GM12873 (cell line): Measurements from ENCODE around the gene ATXN1.

Experiments used
- TF ChIP-seq, protein P1 (sequence below): IDR thresholded peaks from 2 replicates; pipeline ENCODE4 v1.5.1; 2012; ENCODE audit warnings: low read depth, mild to moderate bottlenecking, moderate library complexity, low read length, control low read depth; ENCODE audit not compliant: insufficient read depth; ENCODE audit errors: missing control alignments

The ATXN1 gene

DNA sequence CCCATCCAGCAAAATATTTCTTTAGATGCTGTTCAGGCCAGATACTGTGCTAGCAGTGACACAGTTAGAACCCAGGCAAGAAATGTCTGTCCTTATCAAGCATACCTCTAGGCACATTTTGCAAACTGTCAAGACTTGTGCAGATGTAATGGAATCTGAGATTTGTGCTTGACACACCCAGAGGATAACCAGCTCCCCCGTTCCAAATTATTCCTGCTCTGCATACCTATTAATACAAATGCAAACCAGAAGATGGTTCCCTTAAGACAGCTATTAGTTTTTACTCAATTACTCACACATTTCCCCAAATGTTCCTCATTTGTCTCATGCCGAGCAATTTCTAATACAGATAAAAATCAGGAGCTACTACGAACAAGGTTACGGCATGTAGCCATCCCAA, 40.4 kb downstream of the ATXN1 start:
- TF ChIP-seq, protein P1, sequence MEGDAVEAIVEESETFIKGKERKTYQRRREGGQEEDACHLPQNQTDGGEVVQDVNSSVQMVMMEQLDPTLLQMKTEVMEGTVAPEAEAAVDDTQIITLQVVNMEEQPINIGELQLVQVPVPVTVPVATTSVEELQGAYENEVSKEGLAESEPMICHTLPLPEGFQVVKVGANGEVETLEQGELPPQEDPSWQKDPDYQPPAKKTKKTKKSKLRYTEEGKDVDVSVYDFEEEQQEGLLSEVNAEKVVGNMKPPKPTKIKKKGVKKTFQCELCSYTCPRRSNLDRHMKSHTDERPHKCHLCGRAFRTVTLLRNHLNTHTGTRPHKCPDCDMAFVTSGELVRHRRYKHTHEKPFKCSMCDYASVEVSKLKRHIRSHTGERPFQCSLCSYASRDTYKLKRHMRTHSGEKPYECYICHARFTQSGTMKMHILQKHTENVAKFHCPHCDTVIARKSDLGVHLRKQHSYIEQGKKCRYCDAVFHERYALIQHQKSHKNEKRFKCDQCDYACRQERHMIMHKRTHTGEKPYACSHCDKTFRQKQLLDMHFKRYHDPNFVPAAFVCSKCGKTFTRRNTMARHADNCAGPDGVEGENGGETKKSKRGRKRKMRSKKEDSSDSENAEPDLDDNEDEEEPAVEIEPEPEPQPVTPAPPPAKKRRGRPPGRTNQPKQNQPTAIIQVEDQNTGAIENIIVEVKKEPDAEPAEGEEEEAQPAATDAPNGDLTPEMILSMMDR = no peak

DNA sequence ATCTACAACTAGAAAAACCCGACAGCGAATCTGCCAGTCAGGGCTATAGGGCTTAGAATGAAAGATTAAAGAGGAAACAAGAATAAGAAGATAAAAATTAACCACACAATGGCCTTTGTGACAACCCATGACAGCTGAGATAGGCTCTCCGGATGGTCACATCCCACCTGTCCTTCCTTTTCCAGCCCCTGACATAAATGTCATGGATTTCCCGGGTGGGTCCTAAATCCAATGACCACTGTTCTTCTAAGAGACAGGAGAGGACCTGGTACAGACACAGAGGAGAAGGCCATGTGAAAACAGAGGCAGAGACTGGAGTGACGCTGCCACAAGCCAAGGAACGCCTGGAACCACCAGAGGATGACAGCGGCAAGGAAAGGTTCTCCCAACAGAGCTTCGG, 41.8 kb downstream of the ATXN1 start:
- TF ChIP-seq, protein P1 = no peak

- TF ChIP-seq, protein P1 = no peak
Observed at GRCh38 chr6:16718356-16718755, 42.9 kb downstream of the ATXN1 start.

- TF ChIP-seq, protein P1 = no peak
Observed at GRCh38 chr6:16717275-16717942, 43.9 kb downstream of the ATXN1 start.

GRCh38 chr6:16716321-16716858, 44.9 kb downstream of the ATXN1 start:
- TF ChIP-seq, protein P1 = no peak

- TF ChIP-seq, protein P1 = no peak
Observed at GRCh38 chr6:16713597-16713996, 47.7 kb downstream of the ATXN1 start.

- TF ChIP-seq, protein P1 = peak; percentile 60
Observed at GRCh38 chr6:16712931-16713484, 48.3 kb downstream of the ATXN1 start.
